Bronchial epithelial cell (primary cell): Measurements from ENCODE around the gene ANXA8. TPM values are rescaled to one million over a fixed set of nuclear protein-coding genes. Genes with fewer than 3 reads are reported as not detected.

Source experiments
- DNase-seq: peaks from one replicate; pipeline ENCODE4 v3.0.0-alpha.2; 2010; ENCODE audit warnings: low read depth
- FAIRE-seq: peaks from 2 replicates; lab custom pipeline; 2011; peaks lifted over from hg19 to GRCh38; lab: Jason Lieb, UNC
- H3K27me3 ChIP-seq: 2 replicates; pipeline ENCODE4 v1.5.1; 2011; ENCODE audit warnings: low read length; ENCODE audit not compliant: control insufficient read depth, insufficient read depth
- H3K36me3 ChIP-seq: 2 replicates; pipeline ENCODE4 v1.5.1; 2011; ENCODE audit warnings: low read length; ENCODE audit not compliant: control insufficient read depth, insufficient read depth
- H3K4me3 ChIP-seq: 2 replicates; pipeline ENCODE4 v1.5.1; 2011; ENCODE audit warnings: mild to moderate bottlenecking, low read depth, low read length, control low read depth
- CTCF ChIP-seq: IDR thresholded peaks from 2 replicates; pipeline ENCODE4 v1.5.1; 2011; ENCODE audit warnings: mild to moderate bottlenecking, moderate library complexity, low read length, control low read depth, inconsistent platforms; ENCODE audit not compliant: insufficient read depth, severe bottlenecking
- total RNA-seq: library from RNA; depleted of rRNA; stranded (reverse); fragments of >200 nt; gene quantifications from 2 replicates; pipeline ENCODE4 v1.2.1, GENCODE V29; 2014

Gene ANXA8
- total RNA-seq, 1 donor from 2014 or later, result 176 TPM

GRCh38 chr10:47454780-47455058, 29.2 kb downstream of the ANXA8 start:
- Histone ChIP-seq H3K27me3 (peaks cover 2% of the 10 kb centered on the region), H3K36me3 (no peaks in the 10 kb centered on the region), H3K4me3 (no peak overlapping the region)
- no peak for DNase-seq
- no peak for FAIRE-seq
- no peak for TF ChIP-seq CTCF

- DNase-seq, result no peak
- FAIRE-seq, result no peak
- Histone ChIP-seq H3K36me3 (no peaks in the 10 kb centered on the region), H3K27me3 (peaks cover 2% of the 10 kb centered on the region), H3K4me3 (no peak overlapping the region)
- TF ChIP-seq CTCF, result no peak
Observed at GRCh38 chr10:47454008-47454779, 29.7 kb downstream of the ANXA8 start.

GRCh38 chr10:47453141-47454007, 30.5 kb downstream of the ANXA8 start:
- no peaks in the 10 kb centered on the region for H3K36me3 ChIP-seq
- FAIRE-seq (no peak), DNase-seq (no peak)
- no peak overlapping the region for H3K4me3 ChIP-seq
- no peak for TF ChIP-seq CTCF
- peaks cover 2% of the 10 kb centered on the region for H3K27me3 ChIP-seq

GRCh38 chr10:47452495-47453140, 31.3 kb downstream of the ANXA8 start:
- no peak for TF ChIP-seq CTCF
- no peak for DNase-seq
- FAIRE-seq, result no peak

GRCh38 chr10:47451998-47452494, 31.9 kb downstream of the ANXA8 start:
- FAIRE-seq (no peak), DNase-seq (no peak)
- no peak overlapping the region for H3K4me3 ChIP-seq
- no peaks in the 10 kb centered on the region for H3K36me3 ChIP-seq
- no peak for TF ChIP-seq CTCF
- peaks cover 2% of the 10 kb centered on the region for H3K27me3 ChIP-seq

More at GRCh38 chr10:47452495-47453140, 31.3 kb downstream of the ANXA8 start:
- peaks cover 2% of the 10 kb centered on the region for H3K27me3 ChIP-seq
- H3K4me3 ChIP-seq, result no peak overlapping the region
- H3K36me3 ChIP-seq, result no peaks in the 10 kb centered on the region
